Natural killer cell (primary cell): ENCODE data around the gene CFB. TPM values are rescaled to one million over a fixed set of nuclear protein-coding genes. Genes with fewer than 3 reads are reported as not detected.

ENCODE experiments used
- ATAC-seq, 3 donors: fragments of 150-1000 bp in 2 of 3; fragments of 200-7000 bp in 1 of 3; cut with Tn5 transposase; 1 replicate in 1 of 3; 2 replicates in 2 of 3; pipeline ENCODE4 v1.10.0; 2021; ENCODE audit warnings: mild to moderate bottlenecking in 2 of 3, moderate library complexity in 2 of 3
- DNase-seq, 2 donors: peaks; one replicate each; pipeline versions ENCODE4 v3.0.0 to v3.0.0-alpha.2; 2013 to 2021; ENCODE audit warnings: mixed read lengths in 1 of 2
- H3K27ac ChIP-seq: one replicate; pipeline ENCODE4 v1.5.1; 2013; ENCODE audit warnings: mild to moderate bottlenecking, low read length
- H3K27me3 ChIP-seq: one replicate; pipeline ENCODE4 v1.6.1; 2013; ENCODE audit warnings: low read length; ENCODE audit not compliant: control insufficient read depth, insufficient read depth
- H3K36me3 ChIP-seq: one replicate; pipeline ENCODE4 v1.6.1; 2013; ENCODE audit warnings: low read length; ENCODE audit not compliant: control insufficient read depth, insufficient read depth
- H3K4me1 ChIP-seq: one replicate; pipeline ENCODE4 v1.6.1; 2013; ENCODE audit warnings: low read length; ENCODE audit not compliant: control insufficient read depth, insufficient read depth
- H3K4me3 ChIP-seq: one replicate; pipeline ENCODE4 v1.5.1; 2013; ENCODE audit warnings: low read length
- H3K9me3 ChIP-seq: one replicate; pipeline ENCODE4 v1.6.1; 2013; ENCODE audit warnings: low read length; ENCODE audit not compliant: control insufficient read depth, insufficient read depth
- H3K27ac Mint-ChIP-seq, 2 donors: one replicate each; pipeline ENCODE4 v1.8.0; 2022; ENCODE audit warnings: mild to moderate bottlenecking in 2 of 2, mixed read lengths in 2 of 2, moderate library complexity in 1 of 2
- H3K27me3 Mint-ChIP-seq, 2 donors: one replicate each; pipeline ENCODE4 v1.8.0; 2022; ENCODE audit warnings: low read depth in 2 of 2, mixed read lengths in 2 of 2
- H3K36me3 Mint-ChIP-seq: one replicate; pipeline ENCODE4 v1.8.0; 2022; ENCODE audit warnings: mixed read lengths
- H3K4me1 Mint-ChIP-seq, 2 donors: one replicate each; pipeline ENCODE4 v1.8.0; 2022; ENCODE audit warnings: mixed read lengths in 2 of 2
- H3K4me3 Mint-ChIP-seq: one replicate; pipeline ENCODE4 v1.8.0; 2022; ENCODE audit warnings: mild to moderate bottlenecking, moderate library complexity, mixed read lengths
- H3K9me3 Mint-ChIP-seq, 2 donors: one replicate each; pipeline ENCODE4 v1.8.0; 2022; ENCODE audit warnings: mixed read lengths in 2 of 2
- WGBS: methylation state at CpG from one replicate; pipeline ENCODE4 v1.1.7; 2013; ENCODE audit warnings: missing lambda C conversion rate; ENCODE audit not compliant: insufficient coverage; 5-methylcytosine and 5-hydroxymethylcytosine counted together
- intact Hi-C: fragments of 100-400 bp; cut with micrococcal nuclease; formaldehyde crosslinking; loops from one replicate; pipeline ENCODE4 v1.14.2; 2022
- total RNA-seq, 4 donors: library from RNA; stranded (reverse); fragments of 120-200 nt in 1 of 4; gene quantifications; one replicate each; pipeline versions ENCODE4 v1.2.3 to v1.2.4, GENCODE V29; 2013 to 2022
- TF ChIP-seq, protein P1 (sequence below): fragments of 200-600 bp; IDR thresholded peaks from one replicate; pipeline ENCODE4 v1.8.0; 2022; ENCODE audit warnings: antibody characterized with exemption

The CFB gene
- total RNA-seq, 3 donors from 2014 or later (not counting 1 experiment from before 2014, with no cell fraction given): 0.45 TPM; not detected in 2

DNA sequence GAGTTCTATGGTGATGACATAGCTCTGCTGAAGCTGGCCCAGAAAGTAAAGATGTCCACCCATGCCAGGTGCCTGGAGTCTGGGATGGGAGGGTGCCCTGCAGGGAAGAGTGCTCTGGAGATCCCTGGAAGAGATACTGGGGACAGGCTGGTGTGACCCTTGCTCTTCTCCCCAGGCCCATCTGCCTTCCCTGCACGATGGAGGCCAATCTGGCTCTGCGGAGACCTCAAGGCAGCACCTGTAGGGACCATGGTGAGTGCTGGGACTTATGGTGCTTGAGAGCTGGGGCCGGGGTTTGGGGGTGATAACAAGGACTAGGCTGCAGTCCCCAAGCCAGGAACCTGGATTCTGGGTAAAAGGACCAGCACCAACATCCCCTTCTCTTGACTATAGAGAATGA, 2.2 kb upstream of the CFB start:
- no peak overlapping the region for H3K27ac Mint-ChIP-seq
- H3K9me3 Mint-ChIP-seq: no peaks in the 10 kb centered on the region
- 89% methylated on average over 3 of the region's 3 CpGs for WGBS
- Histone ChIP-seq H3K4me1 (no peaks in the 10 kb centered on the region), H3K27me3 (peaks cover 3% of the 10 kb centered on the region), H3K9me3 (no peaks in the 10 kb centered on the region), H3K4me3 (no peak overlapping the region), H3K36me3 (no peaks in the 10 kb centered on the region), H3K27ac (no peak overlapping the region)
- no peak for ATAC-seq
- peaks cover 0 to 4% of the 10 kb centered on the region in 2 donors for H3K4me1 Mint-ChIP-seq
- TF ChIP-seq, protein P1, sequence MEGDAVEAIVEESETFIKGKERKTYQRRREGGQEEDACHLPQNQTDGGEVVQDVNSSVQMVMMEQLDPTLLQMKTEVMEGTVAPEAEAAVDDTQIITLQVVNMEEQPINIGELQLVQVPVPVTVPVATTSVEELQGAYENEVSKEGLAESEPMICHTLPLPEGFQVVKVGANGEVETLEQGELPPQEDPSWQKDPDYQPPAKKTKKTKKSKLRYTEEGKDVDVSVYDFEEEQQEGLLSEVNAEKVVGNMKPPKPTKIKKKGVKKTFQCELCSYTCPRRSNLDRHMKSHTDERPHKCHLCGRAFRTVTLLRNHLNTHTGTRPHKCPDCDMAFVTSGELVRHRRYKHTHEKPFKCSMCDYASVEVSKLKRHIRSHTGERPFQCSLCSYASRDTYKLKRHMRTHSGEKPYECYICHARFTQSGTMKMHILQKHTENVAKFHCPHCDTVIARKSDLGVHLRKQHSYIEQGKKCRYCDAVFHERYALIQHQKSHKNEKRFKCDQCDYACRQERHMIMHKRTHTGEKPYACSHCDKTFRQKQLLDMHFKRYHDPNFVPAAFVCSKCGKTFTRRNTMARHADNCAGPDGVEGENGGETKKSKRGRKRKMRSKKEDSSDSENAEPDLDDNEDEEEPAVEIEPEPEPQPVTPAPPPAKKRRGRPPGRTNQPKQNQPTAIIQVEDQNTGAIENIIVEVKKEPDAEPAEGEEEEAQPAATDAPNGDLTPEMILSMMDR: no peak
- H3K27me3 Mint-ChIP-seq: peaks cover 18 to 21% of the 10 kb centered on the region in 2 donors
- H3K4me3 Mint-ChIP-seq: no peak overlapping the region
- intact Hi-C loops: no loop called here
- DNase-seq: no peak
- H3K36me3 Mint-ChIP-seq: no peaks in the 10 kb centered on the region

DNA sequence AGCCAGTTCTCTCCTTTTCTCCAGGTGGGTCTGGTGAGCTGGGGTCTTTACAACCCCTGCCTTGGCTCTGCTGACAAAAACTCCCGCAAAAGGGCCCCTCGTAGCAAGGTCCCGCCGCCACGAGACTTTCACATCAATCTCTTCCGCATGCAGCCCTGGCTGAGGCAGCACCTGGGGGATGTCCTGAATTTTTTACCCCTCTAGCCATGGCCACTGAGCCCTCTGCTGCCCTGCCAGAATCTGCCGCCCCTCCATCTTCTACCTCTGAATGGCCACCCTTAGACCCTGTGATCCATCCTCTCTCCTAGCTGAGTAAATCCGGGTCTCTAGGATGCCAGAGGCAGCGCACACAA, 765 bp upstream of the CFB start:
- DNase-seq (no peak), ATAC-seq (no peak)
- H3K4me3 ChIP-seq: no peak overlapping the region
- TF ChIP-seq, protein P1: no peak
- Mint-ChIP-seq H3K36me3 (no peaks in the 10 kb centered on the region), H3K9me3 (no peaks in the 10 kb centered on the region), H3K4me1 (peaks cover 0 to 8% of the 10 kb centered on the region in 2 donors), H3K4me3 (no peak overlapping the region), H3K27me3 (peaks cover 18 to 21% of the 10 kb centered on the region in 2 donors), H3K27ac (no peak overlapping the region)
- no peaks in the 10 kb centered on the region for H3K4me1 ChIP-seq
- WGBS: 91% methylated on average over 9 of the region's 9 CpGs
- no peaks in the 10 kb centered on the region for H3K9me3 ChIP-seq
- H3K27ac ChIP-seq: no peak overlapping the region
- H3K36me3 ChIP-seq: no peaks in the 10 kb centered on the region
- intact Hi-C loops: no loop called here
- H3K27me3 ChIP-seq: peaks cover 3% of the 10 kb centered on the region

DNA sequence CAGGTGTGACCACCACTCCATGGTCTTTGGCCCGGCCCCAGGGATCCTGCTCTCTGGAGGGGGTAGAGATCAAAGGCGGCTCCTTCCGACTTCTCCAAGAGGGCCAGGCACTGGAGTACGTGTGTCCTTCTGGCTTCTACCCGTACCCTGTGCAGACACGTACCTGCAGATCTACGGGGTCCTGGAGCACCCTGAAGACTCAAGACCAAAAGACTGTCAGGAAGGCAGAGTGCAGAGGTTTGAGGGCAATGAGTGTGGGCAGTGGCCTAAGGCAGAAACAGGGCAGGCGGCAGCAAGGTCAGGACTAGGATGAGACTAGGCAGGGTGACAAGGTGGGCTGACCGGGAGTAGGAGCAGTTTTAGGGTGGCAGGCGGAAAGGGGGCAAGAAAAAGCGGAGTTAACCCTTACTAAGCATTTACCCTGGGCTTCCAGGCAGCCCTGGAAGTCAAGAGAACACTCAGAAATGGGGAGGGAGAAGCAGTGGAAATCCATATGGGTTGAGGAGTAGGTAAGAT, 533 bp downstream of the CFB start:
- no peaks in the 10 kb centered on the region for H3K9me3 ChIP-seq
- no peaks in the 10 kb centered on the region for H3K4me1 ChIP-seq
- no peak for ATAC-seq
- H3K36me3 Mint-ChIP-seq: no peaks in the 10 kb centered on the region
- intact Hi-C loops: no loop called here
- peaks cover 14 to 18% of the 10 kb centered on the region in 2 donors for H3K27me3 Mint-ChIP-seq
- H3K36me3 ChIP-seq: no peaks in the 10 kb centered on the region
- no peak overlapping the region for H3K27ac Mint-ChIP-seq
- H3K27ac ChIP-seq: no peak overlapping the region
- H3K4me1 Mint-ChIP-seq: peaks cover 0 to 8% of the 10 kb centered on the region in 2 donors
- H3K27me3 ChIP-seq: peaks cover 3% of the 10 kb centered on the region
- no peak overlapping the region for H3K4me3 ChIP-seq
- TF ChIP-seq, protein P1: no peak
- 84% methylated on average over 11 of the region's 11 CpGs for WGBS
- no peak for DNase-seq
- no peak overlapping the region for H3K4me3 Mint-ChIP-seq
- no peaks in the 10 kb centered on the region for H3K9me3 Mint-ChIP-seq

DNA sequence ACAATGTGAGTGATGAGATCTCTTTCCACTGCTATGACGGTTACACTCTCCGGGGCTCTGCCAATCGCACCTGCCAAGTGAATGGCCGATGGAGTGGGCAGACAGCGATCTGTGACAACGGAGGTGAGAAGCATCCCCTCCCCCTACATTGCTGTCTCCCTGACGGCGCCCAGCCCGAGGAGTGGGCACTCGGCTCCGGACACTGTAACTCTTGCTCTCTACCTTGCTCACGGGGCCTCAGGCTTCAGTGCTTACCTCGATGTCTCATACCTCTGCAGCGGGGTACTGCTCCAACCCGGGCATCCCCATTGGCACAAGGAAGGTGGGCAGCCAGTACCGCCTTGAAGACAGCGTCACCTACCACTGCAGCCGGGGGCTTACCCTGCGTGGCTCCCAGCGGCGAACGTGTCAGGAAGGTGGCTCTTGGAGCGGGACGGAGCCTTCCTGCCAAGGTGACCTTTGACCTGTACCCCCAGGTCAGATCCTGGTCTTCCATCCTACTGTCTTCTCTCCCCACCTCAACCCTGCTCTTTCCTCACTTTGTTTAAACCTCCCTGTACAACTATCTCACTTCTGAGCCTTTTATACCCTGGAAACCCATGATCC, 1.3 kb downstream of the CFB start:
- peaks cover 14 to 15% of the 10 kb centered on the region in 2 donors for H3K27me3 Mint-ChIP-seq
- peaks cover 0 to 8% of the 10 kb centered on the region in 2 donors for H3K4me1 Mint-ChIP-seq
- Histone ChIP-seq H3K36me3 (peaks cover 4% of the 10 kb centered on the region), H3K9me3 (no peaks in the 10 kb centered on the region), H3K27ac (no peak overlapping the region), H3K4me3 (no peak overlapping the region), H3K27me3 (peaks cover 3% of the 10 kb centered on the region), H3K4me1 (no peaks in the 10 kb centered on the region)
- no peaks in the 10 kb centered on the region for H3K36me3 Mint-ChIP-seq
- H3K4me3 Mint-ChIP-seq: no peak overlapping the region
- TF ChIP-seq, protein P1: no peak
- intact Hi-C loops: no loop called here
- ATAC-seq (no peak), DNase-seq (no peak)
- no peaks in the 10 kb centered on the region for H3K9me3 Mint-ChIP-seq
- H3K27ac Mint-ChIP-seq: no peak overlapping the region
- 88% methylated on average over 24 of the region's 24 CpGs for WGBS
